ENCODE results near the gene CRY2. TPM values are rescaled to one million over a fixed set of nuclear protein-coding genes. Genes with fewer than 3 reads are reported as not detected.

CRY2 gene
- total RNA-seq, 2 donors from 2014 or later = 200 to 224 TPM

DNA sequence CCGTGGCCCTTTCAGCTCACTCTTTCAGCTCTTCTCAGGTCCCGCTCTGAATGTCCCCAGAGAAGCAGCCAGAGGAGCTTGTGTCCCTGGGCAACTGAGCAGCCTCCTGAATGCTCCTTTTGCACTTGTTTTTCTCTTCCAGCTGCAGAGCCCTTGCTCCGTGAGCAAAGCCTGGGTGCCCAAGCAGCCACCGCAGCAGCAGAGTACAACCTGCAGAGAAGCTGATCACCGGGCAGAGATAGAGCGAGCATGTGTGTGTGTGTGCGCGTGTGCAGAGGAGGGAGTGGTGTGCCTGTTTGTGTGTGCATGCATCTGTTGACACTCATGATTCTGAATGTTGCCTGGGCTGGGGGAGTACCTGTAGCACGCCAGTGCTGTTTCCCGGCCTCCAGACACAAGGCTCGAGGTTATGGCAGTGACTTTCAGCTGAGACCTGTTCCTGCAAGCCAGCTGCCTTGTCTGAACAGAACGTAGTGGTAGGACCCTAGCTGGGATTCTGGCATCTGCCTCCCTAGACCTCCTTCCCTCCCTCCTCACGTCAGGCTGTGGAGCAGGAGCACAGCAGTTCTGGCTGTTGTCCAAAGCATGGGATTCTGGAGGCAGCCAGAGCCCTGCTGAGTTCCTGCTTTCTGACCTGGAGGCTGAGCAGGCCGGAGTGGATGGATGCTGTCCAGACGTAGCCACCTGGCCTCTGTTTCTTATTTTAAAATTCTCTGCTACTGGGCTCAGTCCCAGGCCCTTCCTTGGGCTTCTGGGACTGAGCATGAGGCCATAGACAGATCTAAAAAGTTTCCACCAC lies 33.7 kb downstream of the CRY2 start:
- Mint-ChIP-seq H3K36me3 (ENCODE audit: low read depth) (peaks cover 19% of the 10 kb centered on the region), H3K4me3 (no peak overlapping the region), H3K27me3 (no peaks in the 10 kb centered on the region), H3K27ac (peak overlapping the region; percentile 91), H3K4me1 (peaks cover 9% of the 10 kb centered on the region)
- DNase-seq = no peak
- H3K9me3 ChIP-seq (ENCODE audit: control insufficient read depth, low read length, poor library complexity, severe bottlenecking) = no peaks in the 10 kb centered on the region
- no peak for ATAC-seq

DNA sequence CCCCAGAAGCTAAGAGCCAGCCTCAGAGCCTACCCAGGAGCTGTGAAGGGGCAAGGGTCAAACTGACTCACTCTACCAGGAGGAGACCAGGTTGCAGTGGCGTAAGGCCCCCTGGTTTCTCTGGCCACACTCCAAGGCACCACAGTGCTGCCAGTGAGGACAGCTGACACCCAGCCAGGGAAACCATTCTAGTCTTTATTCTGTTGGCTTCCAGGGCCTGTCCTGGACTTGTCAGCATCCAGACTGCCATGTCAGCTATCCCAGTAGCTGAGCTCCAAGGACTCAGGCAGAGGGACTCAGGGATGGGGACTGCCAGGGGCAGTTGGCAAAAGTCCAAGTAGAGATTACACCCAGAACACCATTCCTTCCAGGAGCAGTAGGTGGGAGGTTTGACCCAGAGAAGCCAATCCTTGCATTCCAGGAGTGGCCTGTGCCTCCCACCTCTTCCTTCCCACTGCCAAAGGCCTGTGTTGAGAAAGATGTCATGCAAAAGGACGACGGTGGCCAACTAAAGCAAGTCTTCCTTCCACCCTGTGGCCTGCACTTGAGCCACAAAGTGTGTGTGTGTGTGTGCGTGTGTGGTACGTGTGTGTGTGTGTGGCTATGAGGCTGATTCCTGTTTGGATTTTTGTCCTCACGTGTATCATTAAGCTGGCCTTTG lies 34.6 kb downstream of the CRY2 start:
- H3K4me1 Mint-ChIP-seq = peaks cover 9% of the 10 kb centered on the region
- H3K4me3 Mint-ChIP-seq = peak overlapping the region; percentile 58
- H3K27me3 Mint-ChIP-seq = no peaks in the 10 kb centered on the region
- peaks cover 16% of the 10 kb centered on the region for H3K36me3 Mint-ChIP-seq (ENCODE audit: low read depth)
- peak overlapping the region; percentile 79 for H3K27ac Mint-ChIP-seq
- ATAC-seq = no peak
- no peak for DNase-seq
- no peaks in the 10 kb centered on the region for H3K9me3 ChIP-seq (ENCODE audit: control insufficient read depth, low read length, poor library complexity, severe bottlenecking)

DNA sequence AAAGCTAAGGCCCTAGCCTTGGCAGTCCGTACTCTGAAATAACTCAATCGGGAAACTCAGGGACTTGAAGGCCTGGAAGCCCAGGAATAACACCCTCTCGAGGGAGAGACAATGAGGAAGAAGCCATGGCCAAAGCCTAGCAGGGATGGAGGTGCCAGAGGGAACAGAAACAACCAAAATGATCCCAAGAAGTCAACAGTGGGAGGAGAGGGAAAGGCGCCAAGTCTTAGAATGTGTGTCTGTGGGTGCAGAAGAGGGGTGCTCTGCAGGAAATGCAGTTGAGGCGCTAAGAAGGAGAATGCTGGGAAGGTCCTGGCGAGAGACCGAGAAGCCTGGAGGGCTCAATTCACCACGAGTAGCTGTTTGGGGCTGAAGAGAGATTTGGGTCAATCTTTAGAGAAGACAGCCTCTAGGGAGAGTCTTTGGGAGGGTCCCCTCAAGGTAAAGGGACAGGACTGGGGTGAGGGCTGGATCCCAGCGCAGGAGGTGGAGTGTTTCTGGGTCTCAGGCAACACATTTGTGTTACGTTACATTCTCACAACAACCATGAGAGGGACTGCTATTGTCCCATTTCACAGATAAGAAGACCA lies 37.4 kb downstream of the CRY2 start:
- H3K4me1 Mint-ChIP-seq = peaks cover 11% of the 10 kb centered on the region
- no peak for ATAC-seq
- H3K9me3 ChIP-seq (ENCODE audit: control insufficient read depth, low read length, poor library complexity, severe bottlenecking) = no peaks in the 10 kb centered on the region
- peak overlapping the region; percentile 78 for H3K27ac Mint-ChIP-seq
- H3K27me3 Mint-ChIP-seq = no peaks in the 10 kb centered on the region
- no peak for DNase-seq
- H3K4me3 Mint-ChIP-seq = peak overlapping the region; percentile 63
- H3K36me3 Mint-ChIP-seq (ENCODE audit: low read depth) = peaks cover 12% of the 10 kb centered on the region

DNA sequence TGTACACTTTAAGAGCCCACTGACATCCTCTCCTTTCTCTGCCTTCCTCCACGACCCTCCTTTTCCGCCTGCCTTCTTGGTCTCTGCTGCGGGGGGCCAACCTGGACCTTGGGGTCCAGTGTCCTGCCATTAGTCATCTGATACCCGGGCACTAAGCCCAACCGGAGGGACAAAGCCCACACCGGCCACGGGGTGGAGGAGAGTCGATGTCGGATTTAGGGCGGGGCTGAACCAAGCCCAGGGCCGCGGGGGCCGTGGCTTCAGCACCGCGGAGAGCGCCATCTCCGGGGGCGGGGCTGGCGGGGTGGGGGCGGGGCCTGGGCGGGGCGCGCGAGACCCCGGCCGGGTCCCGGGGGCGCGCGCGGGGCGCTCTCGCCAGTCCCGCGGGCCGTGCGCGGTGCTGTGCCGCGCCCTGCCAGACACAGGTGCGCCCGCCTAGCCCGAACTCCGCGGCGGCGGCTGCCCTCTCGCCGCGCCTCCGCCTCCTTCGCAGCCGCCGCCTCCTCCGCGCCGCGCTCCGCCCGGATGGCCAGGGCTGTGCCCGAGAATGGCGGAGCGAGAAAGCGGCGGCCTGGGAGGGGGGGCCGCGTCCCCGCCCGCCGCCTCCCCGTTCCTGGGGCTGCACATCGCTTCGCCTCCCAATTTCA lies 38.1 kb downstream of the CRY2 start, which contains the start of gene MAPK8IP1:
Gene MAPK8IP1, plus strand, starts transcription at position 378 of the 647 bp plus-strand sequence. Its CDS starts 170 bp downstream, at position 548.
- H3K36me3 Mint-ChIP-seq (ENCODE audit: low read depth) = peaks cover 10% of the 10 kb centered on the region
- peak within 1 kb of the TSS; percentile 78 for H3K27ac Mint-ChIP-seq
- peak; percentile 77 for ATAC-seq

DNA sequence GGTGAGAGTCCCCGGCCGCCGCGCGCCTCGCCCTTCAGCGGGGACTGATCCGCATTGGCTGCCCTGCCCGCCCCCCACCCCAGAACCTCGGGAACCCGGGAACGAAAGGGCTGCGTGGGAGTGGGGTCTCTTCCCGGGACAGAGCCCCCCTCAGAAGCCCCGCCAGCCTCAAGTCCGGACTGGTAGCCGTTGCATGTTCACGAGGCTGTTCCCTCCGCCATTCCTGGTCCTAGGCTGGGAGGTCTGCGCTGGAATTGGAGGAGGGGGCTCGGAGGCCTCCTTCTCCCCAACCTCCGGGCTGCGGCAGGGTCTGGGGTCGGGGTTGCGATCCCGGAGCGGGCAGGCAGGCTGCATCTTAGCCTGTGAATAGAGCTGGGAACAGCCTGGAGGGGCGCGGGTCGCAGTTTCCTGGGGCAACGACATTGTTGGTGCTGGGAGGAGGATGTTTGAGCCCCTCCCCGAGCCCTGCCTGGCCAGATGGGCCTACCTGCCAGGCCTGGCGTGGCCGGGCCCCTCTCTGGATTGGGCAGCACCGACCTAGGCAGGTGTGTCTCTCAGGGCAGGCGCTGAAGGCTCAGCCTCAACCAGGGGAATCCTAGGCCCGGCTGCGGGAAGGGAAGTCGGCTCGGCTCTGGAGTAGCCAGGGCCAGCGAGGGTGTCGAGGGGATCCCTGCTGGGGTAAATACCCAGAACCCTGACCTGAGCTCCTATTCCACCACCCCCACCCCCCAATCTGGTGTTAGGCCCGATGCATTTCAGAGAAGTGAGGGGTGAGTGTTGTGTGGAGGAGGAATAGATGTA lies 38.8 kb downstream of the CRY2 start:
- peaks cover 11% of the 10 kb centered on the region for H3K4me1 Mint-ChIP-seq
- H3K36me3 Mint-ChIP-seq (ENCODE audit: low read depth) = peaks cover 4% of the 10 kb centered on the region
- no peak for DNase-seq
- H3K27me3 Mint-ChIP-seq = no peaks in the 10 kb centered on the region
- H3K4me3 Mint-ChIP-seq = peak overlapping the region; percentile 65
- H3K27ac Mint-ChIP-seq = peak overlapping the region; percentile 47
- H3K9me3 ChIP-seq (ENCODE audit: control insufficient read depth, low read length, poor library complexity, severe bottlenecking) = no peaks in the 10 kb centered on the region
- no peak for ATAC-seq

More for the DNA sequence above, 38.1 kb downstream of the CRY2 start, which contains the start of gene MAPK8IP1:
- peak within 1 kb of the TSS; percentile 65 for H3K4me3 Mint-ChIP-seq
- DNase-seq = peak; percentile 56 to 59 (median 57)
- no peaks in the 10 kb centered on the region for H3K9me3 ChIP-seq (ENCODE audit: control insufficient read depth, low read length, poor library complexity, severe bottlenecking)
- peaks cover 11% of the 10 kb centered on the region for H3K4me1 Mint-ChIP-seq
- no peaks in the 10 kb centered on the region for H3K27me3 Mint-ChIP-seq

DNA sequence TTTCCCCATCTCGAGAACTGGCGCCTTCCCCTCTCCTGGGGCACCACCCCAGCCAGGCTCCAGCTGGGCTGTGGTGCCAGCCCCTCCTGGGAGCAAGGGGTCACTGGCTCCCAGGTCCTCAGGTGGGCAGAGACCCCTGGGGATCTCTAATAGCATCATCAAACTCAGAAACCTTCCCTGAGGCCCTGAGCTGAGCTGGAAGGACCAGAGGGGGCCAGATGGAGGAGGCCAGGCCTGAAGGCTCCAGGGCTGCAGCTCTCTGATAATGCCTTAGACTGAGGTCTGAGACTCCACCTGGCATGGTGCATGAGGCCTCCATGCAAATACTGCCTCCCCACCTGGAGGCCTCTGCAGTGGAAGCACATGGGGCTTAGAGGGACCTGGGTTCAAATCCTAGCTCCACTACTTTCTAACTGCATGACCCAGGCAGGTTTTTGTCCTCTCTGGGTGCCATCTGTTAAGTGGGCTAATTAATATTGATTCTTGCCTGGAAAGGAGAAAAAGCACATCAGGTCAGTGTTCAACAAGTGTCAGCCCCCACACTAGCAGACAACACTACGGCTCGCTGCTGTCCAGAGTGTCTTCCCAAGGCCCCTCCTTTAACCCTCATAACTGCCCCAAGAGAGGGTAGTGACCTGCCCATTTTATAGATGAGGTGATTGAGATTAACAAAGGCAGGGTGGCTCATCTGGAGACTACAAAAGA lies 39.7 kb downstream of the CRY2 start:
- Mint-ChIP-seq H3K36me3 (ENCODE audit: low read depth) (peaks cover 7% of the 10 kb centered on the region), H3K4me1 (peaks cover 11% of the 10 kb centered on the region), H3K27ac (peak overlapping the region; percentile 47), H3K27me3 (peaks cover 2% of the 10 kb centered on the region), H3K4me3 (peak overlapping the region; percentile 65)
- H3K9me3 ChIP-seq (ENCODE audit: control insufficient read depth, low read length, poor library complexity, severe bottlenecking) = no peaks in the 10 kb centered on the region
- ATAC-seq (no peak), DNase-seq (no peak)

DNA sequence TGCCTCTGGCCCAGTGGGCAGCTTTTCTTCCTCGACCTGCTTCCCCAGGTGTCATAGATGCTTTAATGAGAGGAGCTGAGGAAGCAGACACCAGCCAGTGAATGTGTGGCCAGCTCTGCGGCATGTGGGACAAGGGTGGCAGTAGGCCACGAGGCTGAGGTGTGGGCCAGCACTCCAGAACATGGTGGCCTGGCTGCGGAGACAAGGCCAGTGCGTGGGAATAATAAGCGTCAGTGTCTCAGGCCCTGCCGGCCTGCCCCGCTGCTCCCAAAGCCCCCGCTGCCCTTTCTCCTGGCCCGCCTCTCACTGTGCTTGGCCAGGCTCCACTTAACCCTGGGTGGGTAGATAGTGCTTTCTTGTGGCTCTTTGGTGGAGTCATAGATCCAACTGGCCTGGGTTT lies 40.3 kb downstream of the CRY2 start:
- H3K4me1 Mint-ChIP-seq = peaks cover 8% of the 10 kb centered on the region
- H3K36me3 Mint-ChIP-seq (ENCODE audit: low read depth) = peaks cover 3% of the 10 kb centered on the region
- no peaks in the 10 kb centered on the region for H3K9me3 ChIP-seq (ENCODE audit: control insufficient read depth, low read length, poor library complexity, severe bottlenecking)
- ATAC-seq (no peak), DNase-seq (no peak)
- peak overlapping the region; percentile 65 for H3K4me3 Mint-ChIP-seq
- peaks cover 9% of the 10 kb centered on the region for H3K27me3 Mint-ChIP-seq
- peak overlapping the region; percentile 47 for H3K27ac Mint-ChIP-seq

DNA sequence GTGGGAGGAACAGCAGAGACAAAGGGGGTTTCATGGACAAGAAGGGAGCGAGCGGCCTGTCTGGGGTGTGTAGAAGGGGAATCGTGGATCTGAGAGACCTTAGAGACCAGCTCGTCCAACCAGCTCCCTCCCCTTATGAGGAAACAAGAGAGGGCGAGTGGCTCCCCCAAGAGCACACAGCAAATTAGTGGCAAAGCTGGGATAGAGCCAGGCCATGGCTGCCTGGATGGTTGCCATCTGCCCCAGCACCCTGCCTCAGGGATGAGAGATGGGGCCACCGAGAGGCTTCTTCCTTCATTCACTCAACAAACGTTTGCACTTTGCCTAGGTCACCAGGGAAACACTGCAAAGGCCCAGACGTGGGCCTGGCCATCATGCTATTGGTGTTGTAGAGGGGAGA lies 42.3 kb downstream of the CRY2 start:
- H3K27ac Mint-ChIP-seq = peak overlapping the region; percentile 49
- H3K4me3 Mint-ChIP-seq = peak overlapping the region; percentile 16
- peaks cover 5% of the 10 kb centered on the region for H3K36me3 Mint-ChIP-seq (ENCODE audit: low read depth)
- DNase-seq (no peak), ATAC-seq (no peak)
- no peaks in the 10 kb centered on the region for H3K9me3 ChIP-seq (ENCODE audit: control insufficient read depth, low read length, poor library complexity, severe bottlenecking)
- peaks cover 6% of the 10 kb centered on the region for H3K4me1 Mint-ChIP-seq
- H3K27me3 Mint-ChIP-seq = peaks cover 17% of the 10 kb centered on the region

DNA sequence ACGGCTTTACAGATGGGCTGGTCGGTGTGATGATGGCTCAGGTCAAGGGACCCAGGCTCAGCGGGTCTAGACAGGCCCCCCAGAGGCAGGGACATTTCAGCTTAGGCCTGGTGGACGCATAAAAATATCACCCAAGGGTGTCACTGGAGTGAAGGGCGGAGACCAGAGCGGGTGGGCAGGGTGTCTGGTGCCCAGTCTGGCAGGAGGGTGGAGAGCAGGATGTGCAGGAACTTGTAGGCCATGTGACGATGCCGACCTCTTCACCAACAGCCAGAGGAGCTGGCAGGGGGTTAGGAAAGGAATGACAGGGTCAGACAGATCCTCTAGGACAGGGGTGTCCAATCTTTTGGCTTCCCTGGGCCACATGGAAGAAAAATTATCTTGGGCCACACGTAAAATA lies 42.7 kb downstream of the CRY2 start:
- DNase-seq (no peak), ATAC-seq (no peak)
- H3K4me1 Mint-ChIP-seq = peaks cover 6% of the 10 kb centered on the region
- H3K27ac Mint-ChIP-seq = peak overlapping the region; percentile 49
- no peak overlapping the region for H3K4me3 Mint-ChIP-seq
- H3K9me3 ChIP-seq (ENCODE audit: control insufficient read depth, low read length, poor library complexity, severe bottlenecking) = no peaks in the 10 kb centered on the region
- H3K27me3 Mint-ChIP-seq = peaks cover 21% of the 10 kb centered on the region
- H3K36me3 Mint-ChIP-seq (ENCODE audit: low read depth) = peaks cover 6% of the 10 kb centered on the region

DNA sequence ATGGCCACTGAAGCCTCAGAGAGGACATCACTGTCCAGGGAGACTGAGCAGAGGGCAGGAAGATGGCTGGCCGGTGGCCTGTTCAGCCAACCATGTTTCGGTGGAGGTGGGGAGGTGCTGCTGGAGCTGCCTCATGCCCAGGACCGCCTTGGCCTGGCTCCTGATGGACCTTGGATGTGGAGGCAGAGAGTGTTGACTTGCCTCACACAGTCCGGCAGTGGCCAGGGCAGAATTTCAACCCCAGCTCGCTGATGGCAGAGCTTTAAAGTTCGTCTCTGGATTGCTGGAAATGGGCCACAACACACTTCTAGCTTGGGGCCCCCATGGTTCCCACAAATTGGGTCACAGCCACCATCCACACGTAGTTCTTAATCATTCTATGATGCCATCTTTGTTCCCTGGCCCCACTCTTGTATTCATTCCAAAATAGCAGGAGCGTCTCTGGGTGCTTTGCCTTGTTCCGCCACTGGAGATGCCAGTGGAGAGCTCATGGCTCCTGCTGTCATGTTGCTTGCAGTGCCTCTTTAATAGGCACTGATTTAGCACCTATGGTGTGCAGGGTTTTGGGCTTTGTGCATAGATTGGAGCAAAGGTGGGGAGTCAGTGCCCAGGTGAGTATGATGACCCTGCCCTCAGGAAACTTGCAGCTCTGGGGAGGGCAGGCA lies 43.7 kb downstream of the CRY2 start:
- H3K4me1 Mint-ChIP-seq = peaks cover 4% of the 10 kb centered on the region
- H3K9me3 ChIP-seq (ENCODE audit: control insufficient read depth, low read length, poor library complexity, severe bottlenecking) = no peaks in the 10 kb centered on the region
- ATAC-seq (no peak), DNase-seq (no peak)
- no peak overlapping the region for H3K27ac Mint-ChIP-seq
- no peak overlapping the region for H3K4me3 Mint-ChIP-seq
- peaks cover 25% of the 10 kb centered on the region for H3K27me3 Mint-ChIP-seq
- peaks cover 8% of the 10 kb centered on the region for H3K36me3 Mint-ChIP-seq (ENCODE audit: low read depth)

DNA sequence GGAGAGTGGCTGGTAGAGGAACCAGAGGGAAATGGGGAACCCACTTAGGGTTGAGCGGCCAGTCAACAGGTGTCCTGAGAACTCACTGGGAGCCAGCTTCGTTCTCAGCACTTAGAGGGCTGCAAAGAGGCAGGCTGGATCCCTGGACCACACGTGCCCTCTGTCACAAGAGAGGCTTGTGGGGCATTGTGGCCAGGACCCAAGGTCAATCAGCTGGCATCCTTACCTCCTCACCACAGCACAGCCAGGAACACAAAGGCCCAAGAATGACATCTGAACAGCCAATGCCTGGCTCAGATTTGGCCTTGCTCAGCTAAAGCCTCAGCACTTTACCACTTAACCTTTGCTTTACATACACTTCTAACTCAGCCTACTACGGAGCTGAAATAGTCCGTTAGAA lies 45.6 kb downstream of the CRY2 start:
- peaks cover 28% of the 10 kb centered on the region for H3K27me3 Mint-ChIP-seq
- H3K27ac Mint-ChIP-seq = peak overlapping the region; percentile 45
- no peak for DNase-seq
- no peak for ATAC-seq
- peaks cover 5% of the 10 kb centered on the region for H3K4me1 Mint-ChIP-seq
- peaks cover 8% of the 10 kb centered on the region for H3K36me3 Mint-ChIP-seq (ENCODE audit: low read depth)
- H3K4me3 Mint-ChIP-seq = no peak overlapping the region
- H3K9me3 ChIP-seq (ENCODE audit: control insufficient read depth, low read length, poor library complexity, severe bottlenecking) = no peaks in the 10 kb centered on the region

All from T-helper 17 cell (primary cell).